MG63 (cell line): ENCODE measurements around the gene COX15. TPM values are rescaled to one million over a fixed set of nuclear protein-coding genes. Genes with fewer than 3 reads are reported as not detected.
"Not testable (repeated sequence)": the region's sequence is repeated elsewhere in the genome, so short reads cannot be mapped to it uniquely, and the experiment has no call there.

Experiments used
- DNase-seq: peaks from one replicate; pipeline ENCODE4 v3.0.0-alpha.2; 2020
- H3K27me3 ChIP-seq: fragments of 250-450 bp; sonication (Bioruptor Pico); 2 replicates; pipeline ENCODE4 v1.5.1; 2020; ENCODE audit warnings: mild to moderate bottlenecking, moderate library complexity
- H3K36me3 ChIP-seq: fragments of 250-450 bp; sonication (Bioruptor Pico); 2 replicates; pipeline ENCODE4 v1.5.1; 2020; ENCODE audit warnings: mild to moderate bottlenecking, moderate library complexity
- H3K4me3 ChIP-seq: fragments of 250-450 bp; sonication (Bioruptor Pico); 2 replicates; pipeline ENCODE4 v1.5.1; 2020; ENCODE audit warnings: mild to moderate bottlenecking, moderate library complexity
- H3K9me3 ChIP-seq: fragments of 250-450 bp; sonication (Bioruptor Pico); 2 replicates; pipeline ENCODE4 v1.5.1; 2020; ENCODE audit warnings: mild to moderate bottlenecking, moderate library complexity
- total RNA-seq: library from RNA; depleted of rRNA; stranded (reverse); fragments of >200 nt; shearing (Covaris generic); gene quantifications from 2 replicates; pipeline ENCODE4 v1.2.3, GENCODE V29; 2014; ENCODE audit warnings: low replicate concordance

The COX15 gene
- total RNA-seq, 1 experiment from 2014 or later, result 27.4 TPM

GRCh38 chr10:99748823-99749451 is 17.0 kb upstream of the COX15 start:
- Histone ChIP-seq H3K36me3 (peaks cover 97% of the 10 kb centered on the region), H3K4me3 (no peak overlapping the region), H3K9me3 (no peaks in the 10 kb centered on the region), H3K27me3 (no peaks in the 10 kb centered on the region)
- DNase-seq, result no peak

GRCh38 chr10:99746166-99746565 is 14.2 kb upstream of the COX15 start:
- DNase-seq, H3K4me3 ChIP-seq, H3K27me3 ChIP-seq, H3K9me3 ChIP-seq: not testable (repeated sequence)
- H3K36me3 ChIP-seq, result peaks cover 99% of the 10 kb centered on the region

GRCh38 chr10:99743841-99744240 is 11.9 kb upstream of the COX15 start:
- peaks cover 99% of the 10 kb centered on the region for H3K36me3 ChIP-seq
- no peaks in the 10 kb centered on the region for H3K27me3 ChIP-seq
- H3K4me3 ChIP-seq, result no peak overlapping the region
- H3K9me3 ChIP-seq, result peaks cover 15% of the 10 kb centered on the region
- no peak for DNase-seq

- no peak for DNase-seq
- peaks cover 98% of the 10 kb centered on the region for H3K36me3 ChIP-seq
- H3K27me3 ChIP-seq, result no peaks in the 10 kb centered on the region
- peaks cover 15% of the 10 kb centered on the region for H3K9me3 ChIP-seq
- no peak overlapping the region for H3K4me3 ChIP-seq
Measured at GRCh38 chr10:99742701-99743100, 10.8 kb upstream of the COX15 start.

GRCh38 chr10:99742254-99742653 is 10.3 kb upstream of the COX15 start:
- peaks cover 98% of the 10 kb centered on the region for H3K36me3 ChIP-seq
- peaks cover 15% of the 10 kb centered on the region for H3K9me3 ChIP-seq
- H3K4me3 ChIP-seq, result no peak overlapping the region
- H3K27me3 ChIP-seq, result no peaks in the 10 kb centered on the region
- DNase-seq, result no peak

GRCh38 chr10:99740933-99741559 is 9.1 kb upstream of the COX15 start:
- H3K36me3 ChIP-seq, result peaks cover 99% of the 10 kb centered on the region
- DNase-seq, result no peak
- H3K27me3 ChIP-seq, result no peaks in the 10 kb centered on the region
- H3K4me3 ChIP-seq, result no peak overlapping the region
- H3K9me3 ChIP-seq, result peaks cover 15% of the 10 kb centered on the region

GRCh38 chr10:99740260-99740659 is 8.3 kb upstream of the COX15 start:
- Histone ChIP-seq H3K36me3 (peaks cover 99% of the 10 kb centered on the region), H3K4me3 (no peak overlapping the region), H3K9me3 (peaks cover 15% of the 10 kb centered on the region), H3K27me3 (no peaks in the 10 kb centered on the region)
- no peak for DNase-seq

- not testable (repeated sequence) for H3K9me3 ChIP-seq
Measured at GRCh38 chr10:99734111-99734510, 2.2 kb upstream of the COX15 start.

GRCh38 chr10:99733366-99733765 is 1.4 kb upstream of the COX15 start:
- DNase-seq, result no peak
- H3K9me3 ChIP-seq, result no peaks in the 10 kb centered on the region; the same call in 1 of the 2 replicates
- H3K27me3 ChIP-seq, result no peaks in the 10 kb centered on the region
- H3K36me3 ChIP-seq, result peaks cover 45% of the 10 kb centered on the region
- H3K4me3 ChIP-seq, result peak overlapping the region; percentile 100

More at GRCh38 chr10:99734111-99734510, 2.2 kb upstream of the COX15 start:
- not testable (repeated sequence) for H3K27me3 ChIP-seq, H3K4me3 ChIP-seq, DNase-seq
- H3K36me3 ChIP-seq, result peaks cover 49% of the 10 kb centered on the region

GRCh38 chr10:99731306-99732032 is 458 bp downstream of the COX15 start:
- H3K27me3 ChIP-seq, result no peaks in the 10 kb centered on the region
- peaks cover 37% of the 10 kb centered on the region for H3K36me3 ChIP-seq
- no peak for DNase-seq
- no peaks in the 10 kb centered on the region; the same call in 1 of the 2 replicates for H3K9me3 ChIP-seq
- peak overlapping the region; percentile 100 for H3K4me3 ChIP-seq

- Histone ChIP-seq H3K27me3 (no peaks in the 10 kb centered on the region), H3K36me3 (peaks cover 33% of the 10 kb centered on the region), H3K9me3 (no peaks in the 10 kb centered on the region; the same call in 1 of the 2 replicates), H3K4me3 (no peak overlapping the region)
- DNase-seq, result no peak
Measured at GRCh38 chr10:99730026-99730425, 1.9 kb downstream of the COX15 start.

GRCh38 chr10:99720387-99720786 is 11.5 kb downstream of the COX15 start:
- no peak overlapping the region for H3K4me3 ChIP-seq
- no peaks in the 10 kb centered on the region for H3K9me3 ChIP-seq
- DNase-seq, result no peak
- H3K27me3 ChIP-seq, result no peaks in the 10 kb centered on the region
- H3K36me3 ChIP-seq, result peaks cover 87% of the 10 kb centered on the region

GRCh38 chr10:99714446-99714845 is 17.5 kb downstream of the COX15 start:
- no peak for DNase-seq
- peaks cover 77% of the 10 kb centered on the region for H3K36me3 ChIP-seq

GRCh38 chr10:99711129-99711719 is 20.7 kb downstream of the COX15 start:
- Histone ChIP-seq H3K27me3 (no peaks in the 10 kb centered on the region), H3K36me3 (peaks cover 70% of the 10 kb centered on the region)
- no peak for DNase-seq

More at GRCh38 chr10:99714446-99714845, 17.5 kb downstream of the COX15 start:
- no peaks in the 10 kb centered on the region for H3K27me3 ChIP-seq
- no peak overlapping the region for H3K4me3 ChIP-seq
- no peaks in the 10 kb centered on the region for H3K9me3 ChIP-seq

GRCh38 chr10:99709480-99710229 is 22.3 kb downstream of the COX15 start:
- H3K36me3 ChIP-seq, result peaks cover 74% of the 10 kb centered on the region
- no peak overlapping the region for H3K4me3 ChIP-seq
- H3K9me3 ChIP-seq, result no peaks in the 10 kb centered on the region
- DNase-seq, result no peak
- H3K27me3 ChIP-seq, result no peaks in the 10 kb centered on the region

More at GRCh38 chr10:99711129-99711719, 20.7 kb downstream of the COX15 start:
- Histone ChIP-seq H3K4me3 (no peak overlapping the region), H3K9me3 (no peaks in the 10 kb centered on the region)

- no peaks in the 10 kb centered on the region for H3K9me3 ChIP-seq
- no peak for DNase-seq
- no peaks in the 10 kb centered on the region for H3K27me3 ChIP-seq
- H3K4me3 ChIP-seq, result no peak overlapping the region
- H3K36me3 ChIP-seq, result peaks cover 76% of the 10 kb centered on the region
Measured at GRCh38 chr10:99708428-99709012, 23.4 kb downstream of the COX15 start.
